Measurements from ENCODE around the gene MC1R.

MC1R gene

DNA sequence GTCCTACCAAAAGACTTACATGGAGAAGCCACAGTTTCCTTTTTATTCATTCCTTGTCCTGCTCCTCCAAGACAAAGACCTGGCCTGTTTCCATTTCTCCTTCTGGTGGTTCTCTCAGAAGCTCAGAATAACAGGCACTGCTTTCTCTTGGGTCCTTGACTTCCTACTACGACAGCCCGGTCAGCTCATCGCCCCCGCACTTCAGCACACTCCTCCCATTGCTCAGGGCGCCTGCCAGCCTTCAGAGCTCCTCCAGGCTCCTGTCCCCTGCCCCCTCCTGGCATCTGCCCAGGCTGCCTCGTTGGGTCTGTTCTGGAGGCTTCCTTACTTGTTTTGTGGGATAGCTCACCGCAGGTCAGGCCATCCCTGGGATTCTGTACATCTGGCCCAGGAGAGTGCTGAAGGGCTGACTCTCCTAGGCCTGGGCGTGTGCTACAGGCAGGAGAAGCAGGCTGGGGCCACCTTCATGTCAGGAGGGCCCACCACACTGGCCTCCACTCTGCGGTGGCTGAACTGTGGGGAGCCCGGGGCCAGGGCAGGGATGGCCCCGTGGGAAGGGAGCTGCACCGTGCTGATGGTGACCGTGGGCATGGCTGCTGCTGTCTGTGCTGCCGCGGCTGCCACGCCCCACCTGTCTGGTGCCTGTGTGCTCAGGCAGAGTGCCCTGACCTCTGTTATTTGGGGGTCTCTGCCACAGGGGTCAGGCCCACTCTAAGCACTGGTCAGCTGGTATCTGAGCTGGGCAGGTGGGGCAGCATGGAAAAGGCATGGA lies 27.6 kb upstream of the MC1R start:
- Histone ChIP-seq H3K79me2 (peaks cover 29% of the 10 kb centered on the region), H3K4me2 (ENCODE audit: low read length) (no peak overlapping the region), H2AFZ (no peak overlapping the region), H3K9me3 (ENCODE audit: control insufficient read depth, low read length) (no peaks in the 10 kb centered on the region), H3K27me3 (ENCODE audit: control insufficient read depth, insufficient read depth, low read length) (no peaks in the 10 kb centered on the region), H3K4me1 (no peaks in the 10 kb centered on the region), H3K9ac (no peak overlapping the region), H3K36me3 (ENCODE audit: control insufficient read depth, insufficient read depth, low read length) (no peaks in the 10 kb centered on the region), H3K27ac (no peak overlapping the region), H3K4me3 (ENCODE audit: low read depth, low read length) (no peak overlapping the region)
- TF ChIP-seq, protein P1, sequence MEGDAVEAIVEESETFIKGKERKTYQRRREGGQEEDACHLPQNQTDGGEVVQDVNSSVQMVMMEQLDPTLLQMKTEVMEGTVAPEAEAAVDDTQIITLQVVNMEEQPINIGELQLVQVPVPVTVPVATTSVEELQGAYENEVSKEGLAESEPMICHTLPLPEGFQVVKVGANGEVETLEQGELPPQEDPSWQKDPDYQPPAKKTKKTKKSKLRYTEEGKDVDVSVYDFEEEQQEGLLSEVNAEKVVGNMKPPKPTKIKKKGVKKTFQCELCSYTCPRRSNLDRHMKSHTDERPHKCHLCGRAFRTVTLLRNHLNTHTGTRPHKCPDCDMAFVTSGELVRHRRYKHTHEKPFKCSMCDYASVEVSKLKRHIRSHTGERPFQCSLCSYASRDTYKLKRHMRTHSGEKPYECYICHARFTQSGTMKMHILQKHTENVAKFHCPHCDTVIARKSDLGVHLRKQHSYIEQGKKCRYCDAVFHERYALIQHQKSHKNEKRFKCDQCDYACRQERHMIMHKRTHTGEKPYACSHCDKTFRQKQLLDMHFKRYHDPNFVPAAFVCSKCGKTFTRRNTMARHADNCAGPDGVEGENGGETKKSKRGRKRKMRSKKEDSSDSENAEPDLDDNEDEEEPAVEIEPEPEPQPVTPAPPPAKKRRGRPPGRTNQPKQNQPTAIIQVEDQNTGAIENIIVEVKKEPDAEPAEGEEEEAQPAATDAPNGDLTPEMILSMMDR (IDR thresholded peaks at IDR 0.05): no peak

DNA sequence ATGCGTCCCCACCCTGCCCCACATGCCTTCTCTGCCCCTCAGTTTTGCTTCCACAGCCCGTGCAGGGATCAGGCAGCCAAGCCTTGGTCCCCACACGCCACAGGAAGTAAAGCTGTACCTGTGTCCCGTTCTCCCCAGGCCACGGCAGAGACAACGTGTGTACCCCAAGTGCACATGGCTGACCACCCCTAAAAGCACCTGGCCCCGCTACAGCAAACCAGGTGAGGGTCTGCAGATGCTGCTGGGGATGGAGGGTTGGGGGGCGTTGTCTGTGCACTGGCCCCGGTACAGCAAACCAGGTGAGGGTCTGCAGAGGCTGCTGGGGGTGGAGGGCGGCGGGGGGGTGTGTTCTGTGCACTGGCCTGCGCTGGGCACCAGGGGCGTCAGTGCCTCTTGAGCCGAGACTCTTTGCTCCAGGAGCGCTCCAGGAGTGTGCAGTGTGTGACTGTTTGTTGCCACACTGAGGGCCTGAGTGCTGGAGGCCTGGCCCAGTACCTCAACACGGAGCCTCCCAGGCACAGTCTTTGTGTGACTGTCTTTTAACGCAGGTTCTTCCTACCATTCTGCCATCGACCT lies 26.5 kb upstream of the MC1R start:
- Histone ChIP-seq H3K9me3 (ENCODE audit: control insufficient read depth, low read length) (no peaks in the 10 kb centered on the region), H3K27me3 (ENCODE audit: control insufficient read depth, insufficient read depth, low read length) (no peaks in the 10 kb centered on the region), H3K4me3 (ENCODE audit: low read depth, low read length) (no peak overlapping the region), H3K79me2 (peaks cover 29% of the 10 kb centered on the region), H3K4me2 (ENCODE audit: low read length) (no peak overlapping the region), H3K36me3 (ENCODE audit: control insufficient read depth, insufficient read depth, low read length) (no peaks in the 10 kb centered on the region), H3K4me1 (no peaks in the 10 kb centered on the region), H2AFZ (no peak overlapping the region), H3K27ac (no peak overlapping the region), H3K9ac (no peak overlapping the region)
- TF ChIP-seq, protein P1 (IDR thresholded peaks at IDR 0.05): no peak

DNA sequence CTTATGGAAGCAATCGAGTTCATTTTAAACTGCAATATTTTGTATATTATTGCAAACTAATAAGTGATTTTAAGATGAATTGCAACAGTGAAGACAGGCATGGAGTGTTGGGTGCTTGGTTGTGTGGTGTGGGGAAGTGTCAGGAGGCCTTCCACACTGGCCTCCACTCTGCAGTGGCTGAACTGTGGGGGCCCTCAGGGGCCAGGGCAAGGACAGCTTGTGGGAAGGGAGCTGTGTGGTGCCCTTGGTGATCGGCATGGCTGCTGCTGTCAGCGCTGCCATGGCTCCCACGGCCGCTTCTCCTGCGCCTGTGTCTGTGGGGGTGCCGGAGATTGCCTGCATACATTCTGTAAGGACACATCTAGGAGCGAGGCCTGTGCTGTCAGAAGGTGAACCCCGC lies 26.0 kb upstream of the MC1R start:
- no peaks in the 10 kb centered on the region for H3K4me1 ChIP-seq
- H3K4me2 ChIP-seq (ENCODE audit: low read length): no peak overlapping the region
- TF ChIP-seq, protein P1 (IDR thresholded peaks at IDR 0.05): no peak
- H3K9ac ChIP-seq: no peak overlapping the region
- H3K79me2 ChIP-seq: peaks cover 24% of the 10 kb centered on the region
- no peak overlapping the region for H3K27ac ChIP-seq
- no peak overlapping the region for H2AFZ ChIP-seq
- H3K9me3 ChIP-seq (ENCODE audit: control insufficient read depth, low read length): no peaks in the 10 kb centered on the region
- H3K36me3 ChIP-seq (ENCODE audit: control insufficient read depth, insufficient read depth, low read length): no peaks in the 10 kb centered on the region
- H3K4me3 ChIP-seq (ENCODE audit: low read depth, low read length): no peak overlapping the region
- H3K27me3 ChIP-seq (ENCODE audit: control insufficient read depth, insufficient read depth, low read length): no peaks in the 10 kb centered on the region

DNA sequence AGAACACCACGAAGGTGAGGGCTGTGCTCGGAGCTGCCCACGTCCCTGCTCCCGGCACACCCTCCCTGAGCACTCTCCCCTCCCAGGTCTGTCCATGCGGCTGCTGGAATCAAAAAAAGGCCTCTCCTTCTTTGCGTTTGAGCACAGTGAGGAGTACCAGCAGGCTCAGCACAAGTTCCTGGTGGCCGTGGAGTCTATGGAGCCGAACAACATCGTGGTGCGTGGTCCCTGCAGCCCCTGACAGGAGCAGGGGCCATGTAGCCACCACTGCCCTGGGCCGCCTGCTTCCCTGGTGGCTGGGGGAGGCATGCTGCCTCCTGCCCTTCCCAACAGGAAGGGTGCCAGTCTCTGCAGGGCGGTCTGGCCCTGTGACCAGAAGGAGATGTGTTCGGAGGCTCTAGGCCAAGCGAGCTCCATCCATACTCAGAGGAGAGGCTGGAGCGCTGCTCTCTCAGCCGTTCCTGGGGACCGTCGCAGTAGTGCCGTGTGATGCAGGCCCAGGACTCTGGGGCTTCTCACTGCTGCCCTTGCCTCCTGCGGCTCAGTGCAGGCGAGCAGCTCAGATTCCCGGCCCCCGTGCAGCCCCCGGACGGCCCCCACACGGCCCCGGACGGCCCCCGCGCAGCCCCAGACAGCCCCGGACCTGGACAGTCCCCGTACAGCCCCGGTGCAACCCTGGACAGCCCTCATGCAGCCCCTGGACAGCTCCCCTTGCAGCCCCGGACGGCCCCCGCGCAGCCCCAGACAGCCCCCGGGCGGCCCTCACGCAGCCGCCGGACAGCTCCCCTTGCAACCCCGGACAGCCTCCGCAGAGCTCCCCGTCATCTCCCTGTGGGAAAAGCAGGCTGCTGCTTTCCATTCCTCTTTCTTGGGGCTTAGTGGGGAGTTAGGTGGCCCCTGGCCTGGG lies 24.8 kb upstream of the MC1R start:
- Histone ChIP-seq H3K4me3 (ENCODE audit: low read depth, low read length) (no peak overlapping the region), H3K79me2 (peaks cover 22% of the 10 kb centered on the region), H3K9me3 (ENCODE audit: control insufficient read depth, low read length) (no peaks in the 10 kb centered on the region), H3K4me1 (no peaks in the 10 kb centered on the region), H3K4me2 (ENCODE audit: low read length) (no peak overlapping the region), H3K27ac (no peak overlapping the region), H3K27me3 (ENCODE audit: control insufficient read depth, insufficient read depth, low read length) (no peaks in the 10 kb centered on the region), H3K9ac (no peak overlapping the region), H3K36me3 (ENCODE audit: control insufficient read depth, insufficient read depth, low read length) (no peaks in the 10 kb centered on the region), H2AFZ (no peak overlapping the region)
- TF ChIP-seq, protein P1 (IDR thresholded peaks at IDR 0.05): no peak
